Endothelial cell of umbilical vein (primary cell): ENCODE data around the gene FOLR1. TPM values are rescaled to one million over a fixed set of nuclear protein-coding genes. Genes with fewer than 3 reads are reported as not detected.

Experiments used
- BruUV-seq: library from RNA; stranded (reverse); fragments of 400-500 nt; replicated peaks from 2 replicates; lab custom pipeline; 2021; lab: Mats Ljungman, UMichigan
- CTCF ChIA-PET: fragments of 300-600, 350-600 bp; sonication (Branson Sonifier 250); formaldehyde crosslinking; loops from one replicate; lab custom pipeline; 2021; ENCODE audit warnings: antibody characterized with exemption, inconsistent platforms; lab: Charles Lee
- POLR2A ChIA-PET: fragments of 300-600, 350-600 bp; sonication (Branson Sonifier 250); formaldehyde crosslinking; loops from one replicate; lab custom pipeline; 2021; ENCODE audit warnings: antibody characterized with exemption, inconsistent platforms; lab: Charles Lee
- DNase-seq: peaks from one replicate; pipeline ENCODE4 v3.0.0-alpha.2; 2011; ENCODE audit warnings: low read depth, low spot score
- FAIRE-seq: peaks from 2 replicates; lab custom pipeline; 2011; peaks lifted over from hg19 to GRCh38; lab: Jason Lieb, UNC
- H2AFZ ChIP-seq: 2 replicates; pipeline ENCODE4 v1.6.0; 2012; ENCODE audit warnings: low read depth, low read length, control low read depth, inconsistent platforms
- H3K27ac ChIP-seq: 2 replicates; pipeline ENCODE4 v1.5.1; 2011; ENCODE audit warnings: low read depth, mild to moderate bottlenecking, control low read depth, low read length, moderate library complexity; ENCODE audit not compliant: insufficient read depth
- H3K27me3 ChIP-seq, 2 experiments: 2 replicates each; pipeline versions ENCODE4 v1.6.0 to v1.6.1; 2011; ENCODE audit warnings: low read length in 2 of 2, mixed read lengths in 1 of 2; ENCODE audit not compliant: control insufficient read depth in 2 of 2, insufficient read depth in 2 of 2
- H3K36me3 ChIP-seq, 2 experiments: 2 replicates in 1 of 2; 3 replicates in 1 of 2; pipeline ENCODE4 v1.5.1; 2011; ENCODE audit warnings: low read length in 2 of 2, mild to moderate bottlenecking in 1 of 2, moderate library complexity in 1 of 2; ENCODE audit not compliant: control insufficient read depth in 2 of 2, insufficient read depth in 2 of 2; ENCODE audit errors: extremely low read depth in 1 of 2
- H3K4me1 ChIP-seq: 3 replicates; pipeline ENCODE4 v1.5.1; 2011; ENCODE audit warnings: mild to moderate bottlenecking, low read length; ENCODE audit not compliant: control insufficient read depth, insufficient read depth; ENCODE audit errors: extremely low read depth
- H3K4me2 ChIP-seq: 2 replicates; pipeline ENCODE4 v1.6.1; 2011; ENCODE audit warnings: low read length, control low read depth, mixed read lengths; ENCODE audit not compliant: insufficient read depth
- H3K4me3 ChIP-seq, 3 experiments: fragments of 200-600 bp in 1 of 3; sonication (generic), shearing (Covaris generic) in 1 of 3; replicated peaks in 1 of 3; 2 replicates each; pipeline ENCODE4 v1.5.1; 2011 to 2016; ENCODE audit warnings: control low read depth in 3 of 3, low read length in 3 of 3, mild to moderate bottlenecking in 2 of 3, inconsistent platforms in 1 of 3, low read depth in 1 of 3, moderate library complexity in 1 of 3; ENCODE audit not compliant: insufficient read depth in 1 of 3
- H3K79me2 ChIP-seq: 2 replicates; pipeline ENCODE4 v1.6.0; 2012; ENCODE audit warnings: low read length, inconsistent platforms; ENCODE audit not compliant: control insufficient read depth, insufficient read depth
- H3K9ac ChIP-seq: replicated peaks from 2 replicates; pipeline ENCODE3; 2011; ENCODE audit warnings: low read length, control low read depth; ENCODE audit not compliant: insufficient read depth; ENCODE audit errors: extremely low read depth
- H3K9me1 ChIP-seq: replicated peaks from 3 replicates; pipeline ENCODE4 v1.6.0; 2011; ENCODE audit warnings: mild to moderate bottlenecking, low read length; ENCODE audit not compliant: control insufficient read depth, insufficient read depth; ENCODE audit errors: extremely low read depth
- H3K9me3 ChIP-seq: replicated peaks from 2 replicates; pipeline ENCODE4 v1.5.1; 2012; ENCODE audit warnings: low read length, inconsistent platforms; ENCODE audit not compliant: control insufficient read depth, insufficient read depth
- H4K20me1 ChIP-seq: replicated peaks from 2 replicates; pipeline ENCODE3; 2011; ENCODE audit warnings: mild to moderate bottlenecking, low read length; ENCODE audit not compliant: control insufficient read depth, insufficient read depth; ENCODE audit errors: extremely low read depth
- CTCF ChIP-seq, 2 donors: IDR thresholded peaks; 1 replicate in 1 of 2; 2 replicates in 1 of 2; pipeline ENCODE4 v1.5.1; 2011; ENCODE audit warnings: low read length in 2 of 2, mild to moderate bottlenecking in 2 of 2, moderate library complexity in 2 of 2, control low read depth in 1 of 2, inconsistent platforms in 1 of 2, low read depth in 1 of 2; ENCODE audit not compliant: insufficient read depth in 1 of 2; ENCODE audit errors: extremely low read depth in 1 of 2
- EZH2 ChIP-seq: IDR thresholded peaks from 2 replicates; pipeline ENCODE4 v1.6.1; 2012; ENCODE audit warnings: borderline replicate concordance, low read depth, mild to moderate bottlenecking, moderate library complexity, low read length, inconsistent platforms; ENCODE audit not compliant: severe bottlenecking
- FOS ChIP-seq: IDR thresholded peaks from 2 replicates; pipeline ENCODE4 v1.6.1; 2011; ENCODE audit warnings: mild to moderate bottlenecking, low read length, moderate library complexity, borderline replicate concordance; ENCODE audit not compliant: insufficient read depth
- GATA2 ChIP-seq: IDR thresholded peaks from 2 replicates; pipeline ENCODE4 v1.7.0; 2011; ENCODE audit warnings: low read depth, mild to moderate bottlenecking, moderate library complexity, mixed read lengths, low read length; ENCODE audit not compliant: insufficient read length, insufficient read depth
- JUN ChIP-seq: IDR thresholded peaks from 2 replicates; pipeline ENCODE4 v1.6.1; 2011; ENCODE audit warnings: borderline replicate concordance, low read depth; ENCODE audit not compliant: insufficient read length, insufficient read depth
- MAX ChIP-seq: IDR thresholded peaks from 2 replicates; pipeline ENCODE4 v1.6.1; 2011; ENCODE audit not compliant: insufficient read depth, insufficient read length
- MYC ChIP-seq: IDR thresholded peaks from one replicate; pipeline ENCODE4 v1.6.1; 2011; ENCODE audit warnings: mild to moderate bottlenecking, low read depth, low read length
- POLR2A ChIP-seq: IDR thresholded peaks from 2 replicates; pipeline ENCODE4 v1.6.1; 2012; ENCODE audit warnings: low read depth, mild to moderate bottlenecking, control low read depth, low read length
- POLR2AphosphoS5 ChIP-seq: IDR thresholded peaks from 2 replicates; pipeline ENCODE4 v1.6.1; 2012; ENCODE audit warnings: low read depth, mild to moderate bottlenecking, control low read depth, low read length, moderate library complexity; ENCODE audit not compliant: insufficient read depth
- dilution Hi-C: fragments of 300-500 bp; cut with MboI; formaldehyde crosslinking; loops from one replicate; pipeline ENCODE4 v1.15.0; 2019; ENCODE audit warnings: low sequenced_read_pairs; ENCODE audit not compliant: extremely low pct_ligation_motif_present
- intact Hi-C: fragments of 100-400 bp; cut with micrococcal nuclease; formaldehyde crosslinking; loops from one replicate; pipeline ENCODE4 v1.10.0; 2022
- polyA plus RNA-seq, 4 experiments: library from polyadenylated mRNA; depleted of rRNA in 3 of 4; stranded (reverse) in 3 of 4; unstranded in 1 of 4; fragments of >200 nt; gene quantifications; 2 replicates each; pipeline versions ENCODE4 v1.2.1 to v1.2.3, GENCODE V29; 2011 to 2012; ENCODE audit warnings: missing spikeins in 1 of 4
- total RNA-seq: library from RNA; stranded (reverse); gene quantifications from 2 replicates; pipeline ENCODE4 v1.2.3, GENCODE V29; 2021

Gene FOLR1
- total and polyA plus RNA-seq, 2 donors (not counting 3 experiments of a cell fraction or from before 2014, with no cell fraction given): not detected

GRCh38 chr11:72146625-72147024, 45.3 kb upstream of the FOLR1 start:
- no peak overlapping the region for H3K9ac ChIP-seq
- no peak overlapping the region for H3K4me3 ChIP-seq
- peaks cover 5% of the 10 kb centered on the region in 2 experiments for H3K27me3 ChIP-seq
- POLR2A ChIA-PET: no interaction called here
- no peaks in the 10 kb centered on the region for H3K9me1 ChIP-seq
- BruUV-seq: no TSS peak
- dilution Hi-C loops (no loop called here), intact Hi-C loops (loop anchor here (10.0 kb wide), 1 partner anchor 268 kb away; no protein-coding TSS in a partner anchor)
- H2AFZ ChIP-seq: no peak overlapping the region
- H3K4me1 ChIP-seq: no peaks in the 10 kb centered on the region
- no peak for DNase-seq
- FAIRE-seq: no peak
- no peaks in the 10 kb centered on the region for H4K20me1 ChIP-seq
- no peak overlapping the region for H3K4me2 ChIP-seq
- CTCF ChIA-PET: interaction anchor here (1.3 to 7.2 kb wide), 4 partner anchors 36 to 284 kb away, joined by 3 to 190 read pairs (median 19); no protein-coding TSS in a partner anchor
- no peaks in the 10 kb centered on the region for H3K9me3 ChIP-seq
- no peak overlapping the region for H3K27ac ChIP-seq
- H3K36me3 ChIP-seq: no peaks in the 10 kb centered on the region
- no peak for TF ChIP-seq FOS
- no peak for TF ChIP-seq CTCF (IDR thresholded peaks at IDR 0.05; ENCODE audit: extremely low read depth in 1 of 2, insufficient read depth in 1 of 2, low read depth in 1 of 2, low read length in 2 of 2)
- TF ChIP-seq JUN: no peak
- TF ChIP-seq EZH2: no peak
- TF ChIP-seq POLR2AphosphoS5: no peak
- TF ChIP-seq MAX: no peak
- no peak for TF ChIP-seq POLR2A
- TF ChIP-seq MYC: no peak
- TF ChIP-seq GATA2: no peak
- H3K79me2 ChIP-seq: no peaks in the 10 kb centered on the region
